GM04503 (cell line): Measurements from ENCODE around the gene KDM4C.
A peak's percentile ranks its signal among the peaks of the same experiment; 100 is the strongest.
"Not testable (repeated sequence)": the region's sequence is repeated elsewhere in the genome, so short reads cannot be mapped to it uniquely, and the experiment has no call there.

ENCODE experiments used
- DNase-seq: peaks from one replicate; pipeline ENCODE4 v3.0.0-alpha.2; 2012; ENCODE audit warnings: low read depth

KDM4C gene

GRCh38 chr9:6807669-6808068 is 49.9 kb downstream of the KDM4C start:
- not testable (repeated sequence) for DNase-seq

- DNase-seq = no peak
Observed at GRCh38 chr9:6811436-6811835, 53.7 kb downstream of the KDM4C start.

GRCh38 chr9:6816581-6816980 is 58.8 kb downstream of the KDM4C start:
- no peak for DNase-seq

GRCh38 chr9:6818292-6818922 is 60.6 kb downstream of the KDM4C start:
- no peak for DNase-seq

GRCh38 chr9:6819112-6819511 is 61.3 kb downstream of the KDM4C start:
- DNase-seq = no peak

- no peak for DNase-seq
Observed at GRCh38 chr9:6819529-6819928, 61.8 kb downstream of the KDM4C start.

GRCh38 chr9:6822696-6823095 is 64.9 kb downstream of the KDM4C start:
- DNase-seq = no peak

GRCh38 chr9:6827439-6828145 is 69.8 kb downstream of the KDM4C start:
- DNase-seq = no peak

- DNase-seq = no peak
Observed at GRCh38 chr9:6829027-6829426, 71.3 kb downstream of the KDM4C start.

- DNase-seq = no peak
Observed at GRCh38 chr9:6829536-6829935, 71.8 kb downstream of the KDM4C start.

GRCh38 chr9:6833518-6834192 is 75.9 kb downstream of the KDM4C start:
- no peak for DNase-seq

GRCh38 chr9:6834306-6834705 is 76.5 kb downstream of the KDM4C start:
- DNase-seq = no peak

GRCh38 chr9:6838158-6838557 is 80.4 kb downstream of the KDM4C start:
- DNase-seq = no peak

- peak; percentile 16 for DNase-seq
Observed at GRCh38 chr9:6842584-6842947, 84.8 kb downstream of the KDM4C start.

GRCh38 chr9:6843742-6844141 is 86.0 kb downstream of the KDM4C start:
- no peak for DNase-seq

GRCh38 chr9:6844267-6844666 is 86.5 kb downstream of the KDM4C start:
- DNase-seq = no peak

GRCh38 chr9:6845128-6845826 is 87.5 kb downstream of the KDM4C start:
- no peak for DNase-seq

GRCh38 chr9:6845880-6846279 is 88.1 kb downstream of the KDM4C start:
- no peak for DNase-seq

- DNase-seq = peak; percentile 27
Observed at GRCh38 chr9:6852243-6852963, 94.6 kb downstream of the KDM4C start.

- no peak for DNase-seq
Observed at GRCh38 chr9:6855860-6856259, 98.1 kb downstream of the KDM4C start.

- DNase-seq = no peak
Observed at GRCh38 chr9:6864102-6864501, 106.3 kb downstream of the KDM4C start.
